ENCODE results near the gene ARHGEF2. TPM values are rescaled to one million over a fixed set of nuclear protein-coding genes. Genes with fewer than 3 reads are reported as not detected.
A peak's percentile ranks its signal among the peaks of the same experiment; 100 is the strongest.

Gene ARHGEF2
- total RNA-seq, 2 donors from 2014 or later = 162 to 166 TPM

DNA sequence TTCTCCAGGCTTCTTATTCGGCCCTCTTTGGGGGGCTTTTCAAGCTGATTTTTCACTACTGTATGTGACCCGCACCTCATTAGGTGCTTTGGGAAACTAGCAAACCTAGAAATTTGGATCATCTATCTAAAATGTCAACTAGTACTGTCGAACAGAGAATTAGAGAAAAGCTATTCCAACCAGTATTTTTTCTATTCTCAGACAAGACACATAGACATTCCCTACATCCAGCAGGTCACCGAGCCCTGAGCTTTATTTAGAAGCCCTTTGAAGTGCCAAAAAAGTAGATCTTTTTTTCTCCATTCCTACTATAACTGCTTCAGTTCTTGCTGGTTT is 42.7 kb upstream of the ARHGEF2 start:
- DNase-seq (ENCODE audit: low spot score) = no peak
- TF ChIP-seq, protein P1, sequence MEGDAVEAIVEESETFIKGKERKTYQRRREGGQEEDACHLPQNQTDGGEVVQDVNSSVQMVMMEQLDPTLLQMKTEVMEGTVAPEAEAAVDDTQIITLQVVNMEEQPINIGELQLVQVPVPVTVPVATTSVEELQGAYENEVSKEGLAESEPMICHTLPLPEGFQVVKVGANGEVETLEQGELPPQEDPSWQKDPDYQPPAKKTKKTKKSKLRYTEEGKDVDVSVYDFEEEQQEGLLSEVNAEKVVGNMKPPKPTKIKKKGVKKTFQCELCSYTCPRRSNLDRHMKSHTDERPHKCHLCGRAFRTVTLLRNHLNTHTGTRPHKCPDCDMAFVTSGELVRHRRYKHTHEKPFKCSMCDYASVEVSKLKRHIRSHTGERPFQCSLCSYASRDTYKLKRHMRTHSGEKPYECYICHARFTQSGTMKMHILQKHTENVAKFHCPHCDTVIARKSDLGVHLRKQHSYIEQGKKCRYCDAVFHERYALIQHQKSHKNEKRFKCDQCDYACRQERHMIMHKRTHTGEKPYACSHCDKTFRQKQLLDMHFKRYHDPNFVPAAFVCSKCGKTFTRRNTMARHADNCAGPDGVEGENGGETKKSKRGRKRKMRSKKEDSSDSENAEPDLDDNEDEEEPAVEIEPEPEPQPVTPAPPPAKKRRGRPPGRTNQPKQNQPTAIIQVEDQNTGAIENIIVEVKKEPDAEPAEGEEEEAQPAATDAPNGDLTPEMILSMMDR (IDR thresholded peaks at IDR 0.05) = no peak
- Histone ChIP-seq H3K36me3 (peaks cover 16% of the 10 kb centered on the region), H3K27ac (peak overlapping the region; percentile 64 to 77), H3K9me3 (no peaks in the 10 kb centered on the region), H3K4me1 (ENCODE audit: control insufficient read depth in 1 of 2, low read depth in 2 of 2) (peaks cover 15 to 16% of the 10 kb centered on the region in 2 donors), H3K4me3 (peak overlapping the region; percentile 86), H3K27me3 (replicated peaks; ENCODE audit: insufficient read depth) (no peaks in the 10 kb centered on the region)
- ATAC-seq (ENCODE audit: insufficient number of reproducible peaks, low FRiP score, low read depth) = no peak

DNA sequence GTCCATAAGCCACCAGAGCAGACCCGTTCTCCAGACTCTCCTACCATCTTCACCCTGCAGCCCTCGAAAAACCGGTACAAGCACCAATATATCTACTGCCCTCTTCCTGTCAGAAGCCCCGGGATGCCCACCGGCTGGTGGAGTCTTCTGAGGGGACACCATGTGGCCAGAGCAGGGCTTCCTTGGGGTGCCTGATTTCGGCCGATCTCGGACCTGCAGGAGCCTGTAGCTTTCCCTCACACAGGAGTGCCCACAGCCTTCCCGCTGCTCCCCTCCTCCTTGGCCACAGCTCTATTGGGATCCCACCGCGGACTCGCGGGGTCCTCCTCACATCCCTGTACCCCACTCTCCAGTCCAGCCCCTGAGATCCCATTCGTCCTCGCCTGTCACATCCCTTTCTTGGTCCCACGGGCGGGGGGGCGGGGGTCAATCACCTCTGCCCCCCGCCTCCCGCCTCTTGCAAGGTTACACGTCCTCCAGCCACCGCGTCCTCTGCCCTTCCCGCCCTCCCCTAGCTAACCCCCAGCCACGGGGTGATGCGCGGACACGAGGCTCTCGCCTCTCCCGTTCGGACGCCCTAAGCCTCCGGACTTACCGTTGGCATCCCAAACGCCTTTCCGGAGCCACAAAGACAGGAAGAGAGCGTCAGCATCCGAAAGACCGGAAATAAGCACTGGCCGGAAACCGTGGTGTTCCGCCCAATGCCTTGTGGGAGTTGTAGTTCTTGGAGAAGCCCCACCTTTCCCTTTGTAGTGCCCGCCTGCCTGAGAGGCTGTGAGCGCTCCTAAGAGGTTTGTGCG is 42.1 kb upstream of the ARHGEF2 start, which contains the start of gene SSR2:
Gene SSR2, minus strand, starts transcription at position 659 of the 800 bp plus-strand sequence. CDS start 784 bp downstream, outside the sequence.
- DNase-seq (ENCODE audit: low spot score) = peak; percentile 80
- peaks cover 16% of the 10 kb centered on the region for H3K36me3 ChIP-seq
- no peaks in the 10 kb centered on the region for H3K27me3 ChIP-seq (replicated peaks; ENCODE audit: insufficient read depth)
- peak; percentile 89 for ATAC-seq (ENCODE audit: insufficient number of reproducible peaks, low FRiP score, low read depth)
- TF ChIP-seq, protein P1 (IDR thresholded peaks at IDR 0.05) = no peak
- no peaks in the 10 kb centered on the region for H3K9me3 ChIP-seq
- H3K4me1 ChIP-seq (ENCODE audit: control insufficient read depth in 1 of 2, low read depth in 2 of 2) = peaks cover 15 to 16% of the 10 kb centered on the region in 2 donors
- H3K27ac ChIP-seq = peak within 1 kb of the TSS; percentile 64 to 77
- H3K4me3 ChIP-seq = peak within 1 kb of the TSS; percentile 86

DNA sequence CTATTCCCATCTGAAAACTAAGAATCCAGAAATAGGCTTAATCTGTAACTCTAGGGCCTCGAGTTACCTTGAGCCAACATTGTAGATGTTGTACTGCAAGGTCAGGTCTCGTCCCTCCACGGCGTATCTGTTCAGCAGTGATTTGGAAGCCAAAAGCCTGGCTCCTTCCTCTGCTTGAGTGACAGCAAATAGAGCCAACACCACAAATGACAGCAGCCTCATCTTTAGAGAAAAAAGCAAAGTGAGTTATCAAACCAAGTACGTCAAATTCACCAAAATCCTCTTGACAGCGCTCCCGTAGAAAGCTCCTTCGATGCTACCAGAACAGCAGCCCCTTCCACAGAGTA is 41.6 kb upstream of the ARHGEF2 start:
- H3K4me3 ChIP-seq = peak overlapping the region; percentile 86
- H3K36me3 ChIP-seq = peaks cover 18% of the 10 kb centered on the region
- peaks cover 15 to 16% of the 10 kb centered on the region in 2 donors for H3K4me1 ChIP-seq (ENCODE audit: control insufficient read depth in 1 of 2, low read depth in 2 of 2)
- ATAC-seq (ENCODE audit: insufficient number of reproducible peaks, low FRiP score, low read depth) (no peak), DNase-seq (ENCODE audit: low spot score) (no peak)
- peak overlapping the region; percentile 64 to 77 for H3K27ac ChIP-seq
- TF ChIP-seq, protein P1 (IDR thresholded peaks at IDR 0.05) = no peak
- H3K9me3 ChIP-seq = no peaks in the 10 kb centered on the region
- no peaks in the 10 kb centered on the region for H3K27me3 ChIP-seq (replicated peaks; ENCODE audit: insufficient read depth)

DNA sequence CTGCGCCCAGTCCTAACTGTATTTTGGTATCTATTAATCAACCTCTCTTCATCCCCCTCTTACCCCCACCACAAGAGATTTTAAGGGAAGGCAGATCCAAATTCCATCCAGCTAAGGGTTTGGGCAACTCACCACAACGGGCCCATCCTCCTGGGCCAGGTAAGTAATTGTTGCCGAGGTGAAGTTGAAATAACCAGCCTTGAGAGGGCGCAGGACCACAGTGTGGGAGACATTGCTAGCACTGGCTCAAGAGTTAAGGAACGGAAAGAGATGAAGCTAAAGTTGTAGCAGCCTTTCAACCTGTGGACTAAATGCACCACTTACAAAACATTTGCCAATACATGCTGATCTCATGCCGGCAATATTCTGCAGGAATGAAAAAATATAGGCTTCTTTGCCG is 36.5 kb upstream of the ARHGEF2 start:
- Histone ChIP-seq H3K27ac (no peak overlapping the region), H3K36me3 (peaks cover 61% of the 10 kb centered on the region), H3K4me3 (no peak overlapping the region), H3K9me3 (no peaks in the 10 kb centered on the region), H3K4me1 (ENCODE audit: control insufficient read depth in 1 of 2, low read depth in 2 of 2) (peaks cover 8 to 11% of the 10 kb centered on the region in 2 donors), H3K27me3 (replicated peaks; ENCODE audit: insufficient read depth) (no peaks in the 10 kb centered on the region)
- TF ChIP-seq, protein P1 (IDR thresholded peaks at IDR 0.05) = no peak
- DNase-seq (ENCODE audit: low spot score) (no peak), ATAC-seq (ENCODE audit: insufficient number of reproducible peaks, low FRiP score, low read depth) (no peak)

DNA sequence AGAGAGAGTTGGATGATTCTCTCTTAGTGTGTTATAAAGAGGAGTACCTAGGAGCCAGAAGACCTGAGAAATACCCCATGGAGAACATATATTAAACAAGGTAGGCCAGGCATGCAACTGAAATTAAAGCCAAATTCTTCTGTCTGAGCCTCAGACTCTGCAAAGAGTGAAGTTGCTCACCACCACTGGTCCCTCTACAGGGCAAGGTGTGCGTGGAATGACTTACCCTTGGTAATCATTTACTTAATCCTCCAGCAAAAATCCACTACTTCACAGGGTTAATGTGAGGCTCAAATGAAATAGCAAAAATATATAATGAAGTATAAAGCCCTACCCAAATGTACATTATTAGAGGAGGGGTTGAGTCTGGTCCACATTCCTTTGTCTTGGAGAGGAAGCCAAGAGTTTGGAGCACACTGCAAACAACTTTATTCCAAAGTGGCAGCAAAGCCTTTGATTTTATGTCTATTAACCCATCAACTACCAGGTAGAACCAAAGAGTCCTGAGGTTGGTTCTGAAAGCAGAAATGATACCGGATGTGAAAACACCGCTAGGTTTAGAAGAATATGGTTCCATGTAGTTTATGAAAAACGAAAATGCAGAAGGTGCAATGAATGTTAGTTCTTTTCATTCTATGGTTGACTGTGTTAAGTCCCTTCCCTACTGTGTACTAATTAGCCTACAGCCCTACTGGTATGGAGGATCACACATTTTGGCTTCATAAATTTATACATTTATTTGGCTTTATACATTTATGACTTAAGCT is 33.9 kb upstream of the ARHGEF2 start:
- Histone ChIP-seq H3K4me1 (ENCODE audit: control insufficient read depth in 1 of 2, low read depth in 2 of 2) (no peaks in the 10 kb centered on the region), H3K4me3 (no peak overlapping the region), H3K36me3 (peaks cover 64% of the 10 kb centered on the region), H3K9me3 (no peaks in the 10 kb centered on the region), H3K27me3 (replicated peaks; ENCODE audit: insufficient read depth) (no peaks in the 10 kb centered on the region), H3K27ac (no peak overlapping the region)
- ATAC-seq (ENCODE audit: insufficient number of reproducible peaks, low FRiP score, low read depth) (no peak), DNase-seq (ENCODE audit: low spot score) (no peak)
- TF ChIP-seq, protein P1 (IDR thresholded peaks at IDR 0.05) = no peak

Measured in thoracic aorta (tissue), 2 donors.